ENCODE results near the gene FAM81A.
A peak's percentile ranks its signal among the peaks of the same experiment; 100 is the strongest.

GRCh38 chr15:59528961-59529402 is 91.0 kb downstream of the FAM81A start:
- TF ChIP-seq CTCF (IDR thresholded peaks at IDR 0.05) (peak; percentile 74 to 84 (median 80)), POLR2A (IDR thresholded peaks at IDR 0.05) (no peak), EP300 (IDR thresholded peaks at IDR 0.05) (no peak)
